Measurements from ENCODE around the gene ACOX2.
"Not testable (repeated sequence)": the region's sequence is repeated elsewhere in the genome, so short reads cannot be mapped to it uniquely, and the experiment has no call there.

Gene ACOX2

GRCh38 chr3:58535531-58536500 is 1.2 kb downstream of the ACOX2 start:
- DNase-seq (ENCODE audit: low read depth), result peak; percentile 7

GRCh38 chr3:58534592-58535494 is 2.1 kb downstream of the ACOX2 start:
- no peak for DNase-seq (ENCODE audit: low read depth)

GRCh38 chr3:58532794-58533220 is 4.2 kb downstream of the ACOX2 start:
- DNase-seq (ENCODE audit: low read depth), result peak; percentile 78

- DNase-seq (ENCODE audit: low read depth), result peak; percentile 32
Observed at GRCh38 chr3:58531956-58532355, 5.0 kb downstream of the ACOX2 start.

GRCh38 chr3:58531555-58531954 is 5.4 kb downstream of the ACOX2 start:
- no peak for DNase-seq (ENCODE audit: low read depth)

GRCh38 chr3:58530354-58530865 is 6.6 kb downstream of the ACOX2 start:
- DNase-seq (ENCODE audit: low read depth), result no peak

GRCh38 chr3:58529516-58530353 is 7.3 kb downstream of the ACOX2 start:
- DNase-seq (ENCODE audit: low read depth), result peak; percentile 22

GRCh38 chr3:58528629-58529028 is 8.4 kb downstream of the ACOX2 start:
- DNase-seq (ENCODE audit: low read depth), result peak; percentile 65

GRCh38 chr3:58527440-58527839 is 9.6 kb downstream of the ACOX2 start:
- DNase-seq (ENCODE audit: low read depth), result not testable (repeated sequence)

- peak; percentile 92 for DNase-seq (ENCODE audit: low read depth)
Observed at GRCh38 chr3:58526515-58526957, 10.5 kb downstream of the ACOX2 start.

- DNase-seq (ENCODE audit: low read depth), result no peak
Observed at GRCh38 chr3:58524326-58524888, 12.6 kb downstream of the ACOX2 start.

GRCh38 chr3:58522759-58523425 is 14.1 kb downstream of the ACOX2 start:
- no peak for DNase-seq (ENCODE audit: low read depth)

GRCh38 chr3:58521917-58522631 is 14.9 kb downstream of the ACOX2 start:
- no peak for DNase-seq (ENCODE audit: low read depth)

GRCh38 chr3:58521336-58521670 is 15.7 kb downstream of the ACOX2 start:
- no peak for DNase-seq (ENCODE audit: low read depth)

GRCh38 chr3:58520403-58521335 is 16.3 kb downstream of the ACOX2 start:
- peak; percentile 44 for DNase-seq (ENCODE audit: low read depth)

- no peak for DNase-seq (ENCODE audit: low read depth)
Observed at GRCh38 chr3:58519668-58520402, 17.2 kb downstream of the ACOX2 start.

GRCh38 chr3:58518291-58518789 is 18.6 kb downstream of the ACOX2 start:
- no peak for DNase-seq (ENCODE audit: low read depth)

- DNase-seq (ENCODE audit: low read depth), result no peak
Observed at GRCh38 chr3:58514405-58514804, 22.6 kb downstream of the ACOX2 start.
